Epithelial cell of proximal tubule (primary cell): Measurements from ENCODE around the gene RNF25. TPM values are rescaled to one million over a fixed set of nuclear protein-coding genes. Genes with fewer than 3 reads are reported as not detected.

Experiments used
- DNase-seq: peaks from one replicate; pipeline ENCODE4 v3.0.0-alpha.2; 2011; ENCODE audit warnings: low read depth
- H3K4me3 ChIP-seq: 2 replicates; pipeline ENCODE4 v1.5.1; 2011; ENCODE audit warnings: low read depth, mild to moderate bottlenecking, low read length
- CTCF ChIP-seq: conservative IDR thresholded peaks from 2 replicates; pipeline ENCODE4 v1.5.1; 2012; ENCODE audit warnings: low read depth, mild to moderate bottlenecking, low read length
- total RNA-seq: library from RNA; depleted of rRNA; stranded (reverse); fragments of >200 nt; gene quantifications from 2 replicates; pipeline ENCODE4 v1.2.3, GENCODE V29; 2015

The RNF25 gene
- total RNA-seq, 1 donor from 2014 or later = 32.6 TPM

- no peak overlapping the region for H3K4me3 ChIP-seq
- no peak for TF ChIP-seq CTCF
- DNase-seq = no peak
Measured at GRCh38 chr2:218627939-218628338, 43.9 kb downstream of the RNF25 start.

- TF ChIP-seq CTCF = no peak
- no peak for DNase-seq
- H3K4me3 ChIP-seq = no peak overlapping the region
Measured at GRCh38 chr2:218626369-218626768, 45.4 kb downstream of the RNF25 start.

GRCh38 chr2:218623366-218623705 lies 48.5 kb downstream of the RNF25 start:
- TF ChIP-seq CTCF = no peak
- no peak for DNase-seq
- no peak overlapping the region for H3K4me3 ChIP-seq

- no peak for DNase-seq
- TF ChIP-seq CTCF = no peak
Measured at GRCh38 chr2:218622606-218623365, 49.0 kb downstream of the RNF25 start.

GRCh38 chr2:218621007-218621406 lies 50.8 kb downstream of the RNF25 start:
- no peak for DNase-seq
- TF ChIP-seq CTCF = no peak
- H3K4me3 ChIP-seq = no peak overlapping the region

More at GRCh38 chr2:218622606-218623365, 49.0 kb downstream of the RNF25 start:
- no peak overlapping the region for H3K4me3 ChIP-seq

GRCh38 chr2:218618102-218618860 lies 53.5 kb downstream of the RNF25 start:
- no peak for DNase-seq

More at GRCh38 chr2:218618102-218618860, 53.5 kb downstream of the RNF25 start:
- no peak overlapping the region for H3K4me3 ChIP-seq
- peak; percentile 47 for TF ChIP-seq CTCF
